ENCODE data around the gene APOL6. TPM values are rescaled to one million over a fixed set of nuclear protein-coding genes. Genes with fewer than 3 reads are reported as not detected.
A peak's percentile ranks its signal among the peaks of the same experiment; 100 is the strongest.

The APOL6 gene
- total and polyA plus RNA-seq, 9 of the 15 experiments (the other 6 are each of a cell fraction or from before 2014, with no cell fraction given): 0.29 to 1.2 (median 0.70) TPM

DNA sequence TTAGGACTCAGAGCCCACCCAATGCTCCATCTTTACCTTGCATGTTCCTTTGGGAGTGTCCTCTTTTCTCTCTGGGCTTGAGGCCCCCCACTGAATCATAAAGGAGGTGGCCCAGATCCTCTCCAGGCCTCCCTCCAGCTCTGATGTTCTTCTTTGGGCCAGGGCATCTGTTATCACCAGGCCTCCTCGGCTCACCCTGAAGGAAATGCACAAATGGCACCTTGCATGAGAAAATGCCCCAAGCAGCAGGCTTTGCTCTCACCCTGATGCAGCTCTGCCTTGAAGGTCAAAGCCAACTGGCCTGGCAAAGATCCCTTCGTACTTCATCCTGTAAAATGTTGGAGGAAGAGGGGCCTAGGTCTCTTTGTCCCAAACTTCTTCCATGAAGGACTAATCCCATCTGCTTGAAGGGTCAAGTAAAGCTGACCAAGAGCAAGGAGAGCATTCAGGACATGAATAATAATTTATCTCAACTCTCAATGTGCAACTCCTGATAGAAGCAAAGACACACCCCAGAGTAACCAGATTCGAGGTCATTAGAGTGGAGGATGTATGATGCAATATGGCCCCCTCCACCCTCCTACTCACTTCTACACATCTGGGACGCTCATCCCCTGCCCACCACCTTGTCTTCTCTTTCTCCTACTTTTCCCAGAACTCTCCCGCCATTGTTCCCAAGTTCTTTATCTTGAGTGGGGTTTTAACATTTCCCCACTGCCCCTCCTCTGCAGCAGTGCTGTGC, 9.5 kb downstream of the APOL6 start (continued):
- TF ChIP-seq, protein P1, sequence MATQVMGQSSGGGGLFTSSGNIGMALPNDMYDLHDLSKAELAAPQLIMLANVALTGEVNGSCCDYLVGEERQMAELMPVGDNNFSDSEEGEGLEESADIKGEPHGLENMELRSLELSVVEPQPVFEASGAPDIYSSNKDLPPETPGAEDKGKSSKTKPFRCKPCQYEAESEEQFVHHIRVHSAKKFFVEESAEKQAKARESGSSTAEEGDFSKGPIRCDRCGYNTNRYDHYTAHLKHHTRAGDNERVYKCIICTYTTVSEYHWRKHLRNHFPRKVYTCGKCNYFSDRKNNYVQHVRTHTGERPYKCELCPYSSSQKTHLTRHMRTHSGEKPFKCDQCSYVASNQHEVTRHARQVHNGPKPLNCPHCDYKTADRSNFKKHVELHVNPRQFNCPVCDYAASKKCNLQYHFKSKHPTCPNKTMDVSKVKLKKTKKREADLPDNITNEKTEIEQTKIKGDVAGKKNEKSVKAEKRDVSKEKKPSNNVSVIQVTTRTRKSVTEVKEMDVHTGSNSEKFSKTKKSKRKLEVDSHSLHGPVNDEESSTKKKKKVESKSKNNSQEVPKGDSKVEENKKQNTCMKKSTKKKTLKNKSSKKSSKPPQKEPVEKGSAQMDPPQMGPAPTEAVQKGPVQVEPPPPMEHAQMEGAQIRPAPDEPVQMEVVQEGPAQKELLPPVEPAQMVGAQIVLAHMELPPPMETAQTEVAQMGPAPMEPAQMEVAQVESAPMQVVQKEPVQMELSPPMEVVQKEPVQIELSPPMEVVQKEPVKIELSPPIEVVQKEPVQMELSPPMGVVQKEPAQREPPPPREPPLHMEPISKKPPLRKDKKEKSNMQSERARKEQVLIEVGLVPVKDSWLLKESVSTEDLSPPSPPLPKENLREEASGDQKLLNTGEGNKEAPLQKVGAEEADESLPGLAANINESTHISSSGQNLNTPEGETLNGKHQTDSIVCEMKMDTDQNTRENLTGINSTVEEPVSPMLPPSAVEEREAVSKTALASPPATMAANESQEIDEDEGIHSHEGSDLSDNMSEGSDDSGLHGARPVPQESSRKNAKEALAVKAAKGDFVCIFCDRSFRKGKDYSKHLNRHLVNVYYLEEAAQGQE (IDR thresholded peaks at IDR 0.05; ENCODE audit: borderline replicate concordance): no peak
- TF ChIP-seq, protein P1 (CRISPR knock-in tag; IDR thresholded peaks at IDR 0.05; ENCODE audit: low read depth): no peak
- TF ChIP-seq, protein P2, sequence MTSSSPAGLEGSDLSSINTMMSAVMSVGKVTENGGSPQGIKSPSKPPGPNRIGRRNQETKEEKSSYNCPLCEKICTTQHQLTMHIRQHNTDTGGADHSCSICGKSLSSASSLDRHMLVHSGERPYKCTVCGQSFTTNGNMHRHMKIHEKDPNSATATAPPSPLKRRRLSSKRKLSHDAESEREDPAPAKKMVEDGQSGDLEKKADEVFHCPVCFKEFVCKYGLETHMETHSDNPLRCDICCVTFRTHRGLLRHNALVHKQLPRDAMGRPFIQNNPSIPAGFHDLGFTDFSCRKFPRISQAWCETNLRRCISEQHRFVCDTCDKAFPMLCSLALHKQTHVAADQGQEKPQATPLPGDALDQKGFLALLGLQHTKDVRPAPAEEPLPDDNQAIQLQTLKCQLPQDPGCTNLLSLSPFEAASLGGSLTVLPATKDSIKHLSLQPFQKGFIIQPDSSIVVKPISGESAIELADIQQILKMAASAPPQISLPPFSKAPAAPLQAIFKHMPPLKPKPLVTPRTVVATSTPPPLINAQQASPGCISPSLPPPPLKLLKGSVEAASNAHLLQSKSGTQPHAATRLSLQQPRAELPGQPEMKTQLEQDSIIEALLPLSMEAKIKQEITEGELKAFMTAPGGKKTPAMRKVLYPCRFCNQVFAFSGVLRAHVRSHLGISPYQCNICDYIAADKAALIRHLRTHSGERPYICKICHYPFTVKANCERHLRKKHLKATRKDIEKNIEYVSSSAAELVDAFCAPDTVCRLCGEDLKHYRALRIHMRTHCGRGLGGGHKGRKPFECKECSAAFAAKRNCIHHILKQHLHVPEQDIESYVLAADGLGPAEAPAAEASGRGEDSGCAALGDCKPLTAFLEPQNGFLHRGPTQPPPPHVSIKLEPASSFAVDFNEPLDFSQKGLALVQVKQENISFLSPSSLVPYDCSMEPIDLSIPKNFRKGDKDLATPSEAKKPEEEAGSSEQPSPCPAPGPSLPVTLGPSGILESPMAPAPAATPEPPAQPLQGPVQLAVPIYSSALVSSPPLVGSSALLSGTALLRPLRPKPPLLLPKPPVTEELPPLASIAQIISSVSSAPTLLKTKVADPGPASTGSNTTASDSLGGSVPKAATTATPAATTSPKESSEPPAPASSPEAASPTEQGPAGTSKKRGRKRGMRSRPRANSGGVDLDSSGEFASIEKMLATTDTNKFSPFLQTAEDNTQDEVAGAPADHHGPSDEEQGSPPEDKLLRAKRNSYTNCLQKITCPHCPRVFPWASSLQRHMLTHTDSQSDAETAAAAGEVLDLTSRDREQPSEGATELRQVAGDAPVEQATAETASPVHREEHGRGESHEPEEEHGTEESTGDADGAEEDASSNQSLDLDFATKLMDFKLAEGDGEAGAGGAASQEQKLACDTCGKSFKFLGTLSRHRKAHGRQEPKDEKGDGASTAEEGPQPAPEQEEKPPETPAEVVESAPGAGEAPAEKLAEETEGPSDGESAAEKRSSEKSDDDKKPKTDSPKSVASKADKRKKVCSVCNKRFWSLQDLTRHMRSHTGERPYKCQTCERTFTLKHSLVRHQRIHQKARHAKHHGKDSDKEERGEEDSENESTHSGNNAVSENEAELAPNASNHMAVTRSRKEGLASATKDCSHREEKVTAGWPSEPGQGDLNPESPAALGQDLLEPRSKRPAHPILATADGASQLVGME (CRISPR knock-in tag; IDR thresholded peaks at IDR 0.05): no peak
- TF ChIP-seq GTF2F1 (IDR thresholded peaks at IDR 0.05; ENCODE audit: low read depth, low read length) (no peak), KLF16 (IDR thresholded peaks at IDR 0.05) (0 out of 2 replicates have a peak, but pooled peaks have one; percentile 28), ZNF445 (CRISPR knock-in tag; IDR thresholded peaks at IDR 0.05; ENCODE audit: low read depth) (no peak), ZSCAN32 (CRISPR knock-in tag; IDR thresholded peaks at IDR 0.05) (peak; percentile 81), ZNF76 (CRISPR knock-in tag; IDR thresholded peaks at IDR 0.05; ENCODE audit: borderline replicate concordance) (no peak), CREB3L1 (IDR thresholded peaks at IDR 0.05; ENCODE audit: borderline replicate concordance, low read depth) (no peak), ZNF764 (CRISPR knock-in tag; IDR thresholded peaks at IDR 0.05; ENCODE audit: low read depth) (no peak), NONO (IDR thresholded peaks at IDR 0.05; ENCODE audit: low read depth in 2 of 2, low read length in 1 of 2) (no peak)
